Neuronal stem cell (in vitro differentiated cells): Measurements from ENCODE around the gene NME7.

Experiments used
- DNase-seq: peaks from one replicate; pipeline ENCODE4 v3.0.0-alpha.2; 2013; ENCODE audit warnings: low spot score
- H2AFZ ChIP-seq: one replicate; pipeline ENCODE4 v1.6.1; 2013; ENCODE audit warnings: mild to moderate bottlenecking, low read length, inconsistent platforms
- H2AK5ac ChIP-seq: 2 replicates; pipeline ENCODE4 v1.6.1; 2013; ENCODE audit warnings: low read depth, mild to moderate bottlenecking, inconsistent platforms, low read length, moderate library complexity, mixed read lengths
- H2BK120ac ChIP-seq: 2 replicates; pipeline ENCODE4 v1.6.1; 2013; ENCODE audit warnings: low read depth, mild to moderate bottlenecking, inconsistent platforms, low read length, moderate library complexity, mixed read lengths
- H2BK12ac ChIP-seq: one replicate; pipeline ENCODE4 v1.6.1; 2013; ENCODE audit warnings: low read length, inconsistent platforms
- H2BK15ac ChIP-seq: 2 replicates; pipeline ENCODE4 v1.6.1; 2013; ENCODE audit warnings: mild to moderate bottlenecking, low read length, inconsistent platforms, mixed read lengths
- H2BK5ac ChIP-seq: one replicate; pipeline ENCODE4 v1.6.1; 2013; ENCODE audit warnings: inconsistent platforms, mild to moderate bottlenecking, low read length, moderate library complexity
- H3K14ac ChIP-seq: one replicate; pipeline ENCODE4 v1.6.1; 2013; ENCODE audit warnings: low read length, inconsistent platforms
- H3K18ac ChIP-seq: 2 replicates; pipeline ENCODE4 v1.6.1; 2013; ENCODE audit warnings: low read length, inconsistent platforms
- H3K23ac ChIP-seq: 2 replicates; pipeline ENCODE4 v1.6.1; 2013; ENCODE audit warnings: low read depth, mild to moderate bottlenecking, mixed read lengths, low read length, inconsistent platforms; ENCODE audit not compliant: poor library complexity
- H3K27ac ChIP-seq: replicated peaks from 3 replicates; pipeline ENCODE4 v1.5.1; 2013; ENCODE audit warnings: low read length, inconsistent platforms
- H3K27me3 ChIP-seq, 3 experiments: 2 replicates each; pipeline ENCODE4 v1.6.1; 2013; ENCODE audit warnings: low read length in 3 of 3, mild to moderate bottlenecking in 2 of 3, inconsistent platforms in 1 of 3, low read depth in 1 of 3, mixed read lengths in 1 of 3, moderate library complexity in 1 of 3; ENCODE audit not compliant: control insufficient read depth in 3 of 3, insufficient read depth in 3 of 3
- H3K36me3 ChIP-seq, 2 donors: replicated peaks in 1 of 2; 2 replicates each; pipeline ENCODE4 v1.6.1; 2013; ENCODE audit warnings: low read length in 2 of 2; ENCODE audit not compliant: control insufficient read depth in 2 of 2, insufficient read depth in 2 of 2
- H3K4ac ChIP-seq: 2 replicates; pipeline ENCODE4 v1.6.1; 2013; ENCODE audit warnings: inconsistent platforms, mild to moderate bottlenecking, low read length, moderate library complexity
- H3K4me1 ChIP-seq, 2 donors: 1 replicate in 1 of 2; 2 replicates in 1 of 2; pipeline ENCODE4 v1.6.1; 2013; ENCODE audit warnings: low read length in 2 of 2, low read depth in 1 of 2; ENCODE audit not compliant: control insufficient read depth in 2 of 2, insufficient read depth in 1 of 2
- H3K4me2 ChIP-seq: one replicate; pipeline ENCODE4 v1.6.1; 2013; ENCODE audit warnings: mild to moderate bottlenecking, low read length, inconsistent platforms; ENCODE audit not compliant: insufficient read depth, poor library complexity, severe bottlenecking
- H3K4me3 ChIP-seq, 2 donors: 2 replicates each; pipeline ENCODE4 v1.5.1; 2013; ENCODE audit warnings: low read length in 2 of 2, mild to moderate bottlenecking in 2 of 2, inconsistent platforms in 1 of 2, moderate library complexity in 1 of 2
- H3K79me1 ChIP-seq: one replicate; pipeline ENCODE4 v1.6.1; 2013; ENCODE audit warnings: low read depth, mild to moderate bottlenecking, inconsistent platforms, low read length, moderate library complexity
- H3K9ac ChIP-seq: one replicate; pipeline ENCODE4 v1.6.1; 2013; ENCODE audit warnings: mild to moderate bottlenecking, low read depth, low read length, inconsistent platforms; ENCODE audit not compliant: poor library complexity
- H3K9me3 ChIP-seq, 2 donors: replicated peaks in 1 of 2; 2 replicates each; pipeline versions ENCODE3 to v1.6.1; 2013; ENCODE audit warnings: low read length in 2 of 2, mild to moderate bottlenecking in 2 of 2, inconsistent platforms in 1 of 2, low read depth in 1 of 2, mixed read lengths in 1 of 2, moderate library complexity in 1 of 2; ENCODE audit not compliant: control insufficient read depth in 2 of 2, insufficient read depth in 1 of 2
- H4K8ac ChIP-seq: one replicate; pipeline ENCODE4 v1.6.1; 2013; ENCODE audit warnings: low read depth, mild to moderate bottlenecking, inconsistent platforms, low read length, moderate library complexity
- H4K91ac ChIP-seq: one replicate; pipeline ENCODE4 v1.6.1; 2013; ENCODE audit warnings: low read length, low read depth, mild to moderate bottlenecking, inconsistent platforms; ENCODE audit not compliant: poor library complexity
- WGBS, 2 donors: extraction: QIAGEN DNeasy Blood & Tissue Kit; methylation state at CpG; one replicate each; pipeline ENCODE4 v1.1.7; 2013; ENCODE audit warnings: missing lambda C conversion rate in 2 of 2, mixed read lengths in 1 of 2; ENCODE audit not compliant: insufficient read length in 2 of 2, insufficient replicate concordance in 1 of 2; ENCODE audit errors: extremely low coverage in 2 of 2; 5-methylcytosine and 5-hydroxymethylcytosine counted together

NME7 gene

DNA sequence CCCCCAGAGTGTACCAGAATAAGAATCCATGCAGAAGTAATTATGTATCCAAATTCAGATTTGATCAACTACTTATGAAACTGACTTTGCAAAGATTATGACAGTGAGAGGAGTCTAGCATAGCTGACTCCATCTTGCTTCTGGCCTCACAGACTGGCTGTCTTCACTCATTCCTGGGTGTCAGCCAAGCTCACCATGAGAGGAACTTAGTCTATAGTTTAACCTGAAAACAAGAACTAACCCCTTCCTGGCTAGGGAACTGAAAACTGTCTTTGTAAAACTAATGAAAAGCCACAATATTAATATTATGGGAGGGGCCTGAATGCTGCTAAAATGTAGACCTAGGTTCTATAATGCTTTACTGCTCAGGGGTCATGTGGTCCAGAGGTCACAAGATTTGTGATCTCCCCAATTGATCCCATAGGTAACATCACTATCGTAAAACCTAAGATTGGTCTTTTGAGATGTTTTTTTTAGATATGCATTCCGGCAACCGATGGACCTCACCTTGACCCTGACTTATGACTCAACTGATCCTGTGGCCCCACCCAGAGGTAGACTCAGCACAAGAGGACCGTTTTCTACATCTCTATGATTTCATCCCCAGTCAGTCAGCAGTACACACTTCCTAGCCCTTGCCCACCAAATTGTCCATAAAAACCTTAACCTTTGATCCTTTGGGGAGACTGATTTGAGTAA lies 206.0 kb downstream of the NME7 start:
- Histone ChIP-seq H3K4me3 (no peak overlapping the region), H2BK120ac (no peak overlapping the region), H3K9ac (no peak overlapping the region), H2BK15ac (no peak overlapping the region), H3K18ac (no peak overlapping the region), H4K91ac (no peak overlapping the region), H2AFZ (no peak overlapping the region), H4K8ac (no peak overlapping the region), H3K4ac (no peak overlapping the region), H3K79me1 (peaks cover 1% of the 10 kb centered on the region), H2BK5ac (no peak overlapping the region), H3K4me2 (no peak overlapping the region), H2BK12ac (no peak overlapping the region), H3K23ac (no peak overlapping the region), H3K9me3 (peaks cover 0 to 2% of the 10 kb centered on the region in 2 donors), H3K4me1 (peaks cover 0 to 2% of the 10 kb centered on the region in 2 donors), H2AK5ac (no peak overlapping the region), H3K27me3 (no peaks in the 10 kb centered on the region), H3K27ac (no peak overlapping the region), H3K14ac (no peak overlapping the region), H3K36me3 (no peaks in the 10 kb centered on the region)
- DNase-seq, result no peak
- WGBS, 2 donors, result no CpG with 5 or more reads among the region's 4 CpGs

DNA sequence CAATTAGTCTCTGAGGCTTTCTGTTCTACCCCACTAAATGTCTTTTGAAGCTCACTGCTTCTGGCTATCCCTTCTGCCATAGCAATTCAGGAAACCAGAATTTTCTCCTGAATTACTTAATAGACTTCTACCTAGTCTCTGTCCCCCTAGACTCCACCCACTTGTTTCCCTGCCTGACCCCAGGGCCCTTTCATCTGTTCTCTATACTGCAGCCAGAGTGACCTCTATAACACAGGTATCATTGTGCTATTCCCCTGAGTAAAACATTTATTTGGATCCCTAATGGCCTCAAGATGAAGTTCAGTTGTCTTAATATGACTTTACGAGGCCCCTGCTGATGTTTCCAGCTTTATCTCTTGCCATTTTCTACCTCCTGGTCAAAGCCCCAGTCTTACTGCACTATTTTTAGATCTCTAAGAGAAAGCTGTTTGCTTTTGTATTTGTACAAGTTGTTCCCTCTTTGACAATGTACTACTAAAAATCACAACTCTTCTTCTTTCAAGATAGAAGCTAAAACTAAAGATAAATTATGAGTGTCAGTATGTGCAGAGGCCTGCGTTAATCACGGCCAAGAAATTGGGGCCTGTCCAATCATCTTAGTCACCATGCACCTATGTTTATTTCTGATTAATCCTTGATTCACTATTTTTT lies 206.6 kb downstream of the NME7 start:
- Histone ChIP-seq H3K23ac (no peak overlapping the region), H2BK5ac (no peak overlapping the region), H2BK120ac (no peak overlapping the region), H2BK12ac (no peak overlapping the region), H2BK15ac (no peak overlapping the region), H3K14ac (no peak overlapping the region), H3K4ac (no peak overlapping the region), H2AK5ac (no peak overlapping the region), H4K91ac (no peak overlapping the region), H3K4me1 (peaks cover 0 to 2% of the 10 kb centered on the region in 2 donors), H2AFZ (no peak overlapping the region), H3K9ac (no peak overlapping the region), H3K36me3 (no peaks in the 10 kb centered on the region), H4K8ac (no peak overlapping the region), H3K79me1 (peaks cover 1% of the 10 kb centered on the region), H3K4me2 (no peak overlapping the region), H3K9me3 (peaks cover 0 to 2% of the 10 kb centered on the region in 2 donors), H3K18ac (no peak overlapping the region), H3K4me3 (no peak overlapping the region), H3K27me3 (no peaks in the 10 kb centered on the region), H3K27ac (no peak overlapping the region)
- DNase-seq, result no peak
- no CpG with 5 or more reads among the region's 3 CpGs for WGBS, 2 donors

DNA sequence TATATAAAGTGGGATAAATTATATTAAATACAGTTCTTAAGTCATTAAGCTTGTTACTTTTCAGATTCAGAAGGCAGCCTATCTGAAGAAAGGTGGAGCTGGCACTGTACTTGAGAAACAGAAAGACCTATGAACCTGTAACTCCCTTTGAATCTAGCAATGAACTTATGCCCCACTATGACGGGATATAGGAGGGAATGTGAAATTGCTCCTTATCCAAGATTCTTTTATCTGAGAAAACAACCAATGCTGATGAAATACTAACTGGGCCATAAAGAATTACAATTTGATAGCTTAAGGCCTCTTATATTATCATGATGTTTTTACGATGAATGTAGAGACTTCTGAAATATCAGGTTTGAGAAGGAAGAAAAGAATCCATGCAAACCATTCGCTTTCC lies 211.0 kb downstream of the NME7 start:
- Histone ChIP-seq H4K8ac (no peak overlapping the region), H3K27ac (no peak overlapping the region), H2AFZ (no peak overlapping the region), H2BK120ac (no peak overlapping the region), H3K14ac (no peak overlapping the region), H2BK15ac (no peak overlapping the region), H3K4me2 (no peak overlapping the region), H3K18ac (no peak overlapping the region), H3K9me3 (no peaks in the 10 kb centered on the region), H3K4ac (no peak overlapping the region), H3K36me3 (no peaks in the 10 kb centered on the region), H4K91ac (no peak overlapping the region), H3K4me1 (peaks cover 0 to 2% of the 10 kb centered on the region in 2 donors), H3K9ac (no peak overlapping the region), H3K23ac (no peak overlapping the region), H3K79me1 (no peaks in the 10 kb centered on the region), H2AK5ac (no peak overlapping the region), H3K4me3 (no peak overlapping the region), H2BK12ac (no peak overlapping the region), H2BK5ac (no peak overlapping the region), H3K27me3 (no peaks in the 10 kb centered on the region)
- no peak for DNase-seq
- no CpG with 5 or more reads among the region's 3 CpGs for whole genome bisulfite sequencing, 2 donors

GRCh38 chr1:169155675-169156074 lies 211.9 kb downstream of the NME7 start:
- no peak overlapping the region for H3K9ac ChIP-seq
- no peak overlapping the region for H3K4ac ChIP-seq
- H2BK12ac ChIP-seq, result no peak overlapping the region
- no peak for DNase-seq
- H3K27me3 ChIP-seq, result no peaks in the 10 kb centered on the region
- peaks cover 0 to 2% of the 10 kb centered on the region in 2 donors for H3K4me1 ChIP-seq
- no peak overlapping the region for H3K23ac ChIP-seq
- H3K36me3 ChIP-seq, result no peaks in the 10 kb centered on the region
- H2BK15ac ChIP-seq, result no peak overlapping the region
- H2BK120ac ChIP-seq, result no peak overlapping the region
- no peak overlapping the region for H3K27ac ChIP-seq
- no peak overlapping the region for H3K4me2 ChIP-seq
- no peak overlapping the region for H4K91ac ChIP-seq
- no peak overlapping the region for H2AK5ac ChIP-seq
- no peak overlapping the region for H3K14ac ChIP-seq
- H3K79me1 ChIP-seq, result no peaks in the 10 kb centered on the region
- no peaks in the 10 kb centered on the region for H3K9me3 ChIP-seq
- H3K4me3 ChIP-seq, result no peak overlapping the region
- no peak overlapping the region for H2BK5ac ChIP-seq
- no peak overlapping the region for H2AFZ ChIP-seq
- H4K8ac ChIP-seq, result no peak overlapping the region
- no peak overlapping the region for H3K18ac ChIP-seq
- WGBS, 2 donors, result no CpG with 5 or more reads among the region's 1 CpG
